WTC11 (cell line): Measurements from ENCODE around the gene COMMD10.

ENCODE experiments used
- GTF2I ChIP-seq: fragments of 250-450 bp; sonication (Bioruptor Pico); conservative IDR thresholded peaks from 2 replicates; pipeline ENCODE4 v1.4.0; 2021; ENCODE audit warnings: mild to moderate bottlenecking
- JUN ChIP-seq: sonication (generic); formaldehyde crosslinking; IDR thresholded peaks from 2 replicates; pipeline ENCODE4 v1.8.0; 2023; ENCODE audit warnings: mild to moderate bottlenecking, missing genetic modification reagents
- NR1H2 ChIP-seq: sonication (generic); formaldehyde crosslinking; IDR thresholded peaks from 2 replicates; pipeline ENCODE4 v1.9.0; 2021; ENCODE audit warnings: mild to moderate bottlenecking, moderate library complexity, missing genetic modification reagents
- OVOL2 ChIP-seq: fragments of 250-450 bp; sonication (Bioruptor Pico); IDR thresholded peaks from 2 replicates; pipeline ENCODE4 v1.9.0; 2021; ENCODE audit warnings: mild to moderate bottlenecking, borderline replicate concordance
- TEAD4 ChIP-seq: sonication (generic); formaldehyde crosslinking; IDR thresholded peaks from 2 replicates; pipeline ENCODE4 v1.8.0; 2022; ENCODE audit warnings: mild to moderate bottlenecking, missing genetic modification reagents
- ZNF416 ChIP-seq: fragments of 250-450 bp; sonication (Bioruptor Pico); IDR thresholded peaks from 2 replicates; pipeline ENCODE4 v1.9.0; 2021; ENCODE audit warnings: mild to moderate bottlenecking, inconsistent platforms
- TF ChIP-seq, protein P1 (sequence below): sonication (generic); formaldehyde crosslinking; IDR thresholded peaks from 2 replicates; pipeline ENCODE4 v1.8.1; 2022; ENCODE audit warnings: low read depth, missing genetic modification reagents, borderline replicate concordance
- TF ChIP-seq, protein P2 (sequence below): sonication (generic); formaldehyde crosslinking; IDR thresholded peaks from 2 replicates; pipeline ENCODE4 v1.8.1; 2023; ENCODE audit warnings: mild to moderate bottlenecking, missing genetic modification reagents, moderate library complexity
- TF ChIP-seq, protein P3 (sequence below): fragments of 200-600 bp; IDR thresholded peaks from 2 replicates; pipeline ENCODE4 v1.8.0; 2022; ENCODE audit warnings: antibody characterized with exemption
- TF ChIP-seq, protein P4 (sequence below): sonication (generic); formaldehyde crosslinking; conservative IDR thresholded peaks from 2 replicates; pipeline ENCODE4 v1.8.1; 2023; ENCODE audit warnings: mild to moderate bottlenecking, low read depth, missing genetic modification reagents, moderate library complexity
- TF ChIP-seq, protein P5 (sequence below): sonication (generic); formaldehyde crosslinking; IDR thresholded peaks from 2 replicates; pipeline ENCODE4 v1.8.1; 2023; ENCODE audit warnings: mild to moderate bottlenecking, missing genetic modification reagents
- TF ChIP-seq, protein P6 (sequence below): sonication (generic); formaldehyde crosslinking; IDR thresholded peaks from 2 replicates; pipeline ENCODE4 v1.8.0; 2022; ENCODE audit warnings: mild to moderate bottlenecking, missing genetic modification reagents
- TF ChIP-seq, protein P7 (sequence below): sonication (generic); formaldehyde crosslinking; conservative IDR thresholded peaks from 2 replicates; pipeline ENCODE4 v1.8.1; 2022; ENCODE audit warnings: mild to moderate bottlenecking, missing genetic modification reagents

DNA sequence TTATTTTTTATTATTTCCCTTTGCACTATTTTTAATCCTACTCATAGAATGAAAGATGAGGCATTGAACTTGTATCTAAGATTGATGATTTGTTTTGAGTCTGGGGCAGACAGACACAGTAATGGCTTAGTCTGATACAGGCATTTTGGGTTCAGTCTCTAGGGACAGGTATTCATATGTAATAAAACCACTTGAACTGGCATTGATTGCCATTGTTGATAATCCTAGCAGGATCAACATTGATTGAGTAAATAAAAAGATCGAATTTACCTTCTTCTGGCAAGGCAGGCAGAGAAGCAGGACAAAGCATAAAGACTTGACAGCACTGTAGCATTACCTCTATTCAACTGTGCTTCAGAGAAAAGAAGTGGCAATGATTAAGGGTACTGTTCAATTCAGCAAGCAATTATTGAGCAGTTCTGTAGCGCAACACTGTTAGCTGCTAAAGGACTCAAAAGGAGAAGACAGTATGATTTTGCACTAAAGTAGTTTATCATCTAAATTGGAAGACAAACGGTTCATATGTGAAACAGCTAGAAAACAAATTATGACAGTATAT is 144.4 kb downstream of the COMMD10 start:
- TF ChIP-seq, protein P1, sequence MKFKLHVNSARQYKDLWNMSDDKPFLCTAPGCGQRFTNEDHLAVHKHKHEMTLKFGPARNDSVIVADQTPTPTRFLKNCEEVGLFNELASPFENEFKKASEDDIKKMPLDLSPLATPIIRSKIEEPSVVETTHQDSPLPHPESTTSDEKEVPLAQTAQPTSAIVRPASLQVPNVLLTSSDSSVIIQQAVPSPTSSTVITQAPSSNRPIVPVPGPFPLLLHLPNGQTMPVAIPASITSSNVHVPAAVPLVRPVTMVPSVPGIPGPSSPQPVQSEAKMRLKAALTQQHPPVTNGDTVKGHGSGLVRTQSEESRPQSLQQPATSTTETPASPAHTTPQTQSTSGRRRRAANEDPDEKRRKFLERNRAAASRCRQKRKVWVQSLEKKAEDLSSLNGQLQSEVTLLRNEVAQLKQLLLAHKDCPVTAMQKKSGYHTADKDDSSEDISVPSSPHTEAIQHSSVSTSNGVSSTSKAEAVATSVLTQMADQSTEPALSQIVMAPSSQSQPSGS (CRISPR knock-in tag): no peak
- TF ChIP-seq JUN (CRISPR knock-in tag) (no peak), ZNF416 (CRISPR knock-in tag) (no peak), TEAD4 (CRISPR knock-in tag) (no peak), NR1H2 (CRISPR knock-in tag) (no peak), OVOL2 (no peak), GTF2I (CRISPR knock-in tag) (no peak)
- TF ChIP-seq, protein P2, sequence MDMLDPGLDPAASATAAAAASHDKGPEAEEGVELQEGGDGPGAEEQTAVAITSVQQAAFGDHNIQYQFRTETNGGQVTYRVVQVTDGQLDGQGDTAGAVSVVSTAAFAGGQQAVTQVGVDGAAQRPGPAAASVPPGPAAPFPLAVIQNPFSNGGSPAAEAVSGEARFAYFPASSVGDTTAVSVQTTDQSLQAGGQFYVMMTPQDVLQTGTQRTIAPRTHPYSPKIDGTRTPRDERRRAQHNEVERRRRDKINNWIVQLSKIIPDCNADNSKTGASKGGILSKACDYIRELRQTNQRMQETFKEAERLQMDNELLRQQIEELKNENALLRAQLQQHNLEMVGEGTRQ: no peak
- TF ChIP-seq, protein P3, sequence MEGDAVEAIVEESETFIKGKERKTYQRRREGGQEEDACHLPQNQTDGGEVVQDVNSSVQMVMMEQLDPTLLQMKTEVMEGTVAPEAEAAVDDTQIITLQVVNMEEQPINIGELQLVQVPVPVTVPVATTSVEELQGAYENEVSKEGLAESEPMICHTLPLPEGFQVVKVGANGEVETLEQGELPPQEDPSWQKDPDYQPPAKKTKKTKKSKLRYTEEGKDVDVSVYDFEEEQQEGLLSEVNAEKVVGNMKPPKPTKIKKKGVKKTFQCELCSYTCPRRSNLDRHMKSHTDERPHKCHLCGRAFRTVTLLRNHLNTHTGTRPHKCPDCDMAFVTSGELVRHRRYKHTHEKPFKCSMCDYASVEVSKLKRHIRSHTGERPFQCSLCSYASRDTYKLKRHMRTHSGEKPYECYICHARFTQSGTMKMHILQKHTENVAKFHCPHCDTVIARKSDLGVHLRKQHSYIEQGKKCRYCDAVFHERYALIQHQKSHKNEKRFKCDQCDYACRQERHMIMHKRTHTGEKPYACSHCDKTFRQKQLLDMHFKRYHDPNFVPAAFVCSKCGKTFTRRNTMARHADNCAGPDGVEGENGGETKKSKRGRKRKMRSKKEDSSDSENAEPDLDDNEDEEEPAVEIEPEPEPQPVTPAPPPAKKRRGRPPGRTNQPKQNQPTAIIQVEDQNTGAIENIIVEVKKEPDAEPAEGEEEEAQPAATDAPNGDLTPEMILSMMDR: no peak
- TF ChIP-seq, protein P4, sequence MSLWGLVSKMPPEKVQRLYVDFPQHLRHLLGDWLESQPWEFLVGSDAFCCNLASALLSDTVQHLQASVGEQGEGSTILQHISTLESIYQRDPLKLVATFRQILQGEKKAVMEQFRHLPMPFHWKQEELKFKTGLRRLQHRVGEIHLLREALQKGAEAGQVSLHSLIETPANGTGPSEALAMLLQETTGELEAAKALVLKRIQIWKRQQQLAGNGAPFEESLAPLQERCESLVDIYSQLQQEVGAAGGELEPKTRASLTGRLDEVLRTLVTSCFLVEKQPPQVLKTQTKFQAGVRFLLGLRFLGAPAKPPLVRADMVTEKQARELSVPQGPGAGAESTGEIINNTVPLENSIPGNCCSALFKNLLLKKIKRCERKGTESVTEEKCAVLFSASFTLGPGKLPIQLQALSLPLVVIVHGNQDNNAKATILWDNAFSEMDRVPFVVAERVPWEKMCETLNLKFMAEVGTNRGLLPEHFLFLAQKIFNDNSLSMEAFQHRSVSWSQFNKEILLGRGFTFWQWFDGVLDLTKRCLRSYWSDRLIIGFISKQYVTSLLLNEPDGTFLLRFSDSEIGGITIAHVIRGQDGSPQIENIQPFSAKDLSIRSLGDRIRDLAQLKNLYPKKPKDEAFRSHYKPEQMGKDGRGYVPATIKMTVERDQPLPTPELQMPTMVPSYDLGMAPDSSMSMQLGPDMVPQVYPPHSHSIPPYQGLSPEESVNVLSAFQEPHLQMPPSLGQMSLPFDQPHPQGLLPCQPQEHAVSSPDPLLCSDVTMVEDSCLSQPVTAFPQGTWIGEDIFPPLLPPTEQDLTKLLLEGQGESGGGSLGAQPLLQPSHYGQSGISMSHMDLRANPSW (CRISPR knock-in tag): no peak
- TF ChIP-seq, protein P5, sequence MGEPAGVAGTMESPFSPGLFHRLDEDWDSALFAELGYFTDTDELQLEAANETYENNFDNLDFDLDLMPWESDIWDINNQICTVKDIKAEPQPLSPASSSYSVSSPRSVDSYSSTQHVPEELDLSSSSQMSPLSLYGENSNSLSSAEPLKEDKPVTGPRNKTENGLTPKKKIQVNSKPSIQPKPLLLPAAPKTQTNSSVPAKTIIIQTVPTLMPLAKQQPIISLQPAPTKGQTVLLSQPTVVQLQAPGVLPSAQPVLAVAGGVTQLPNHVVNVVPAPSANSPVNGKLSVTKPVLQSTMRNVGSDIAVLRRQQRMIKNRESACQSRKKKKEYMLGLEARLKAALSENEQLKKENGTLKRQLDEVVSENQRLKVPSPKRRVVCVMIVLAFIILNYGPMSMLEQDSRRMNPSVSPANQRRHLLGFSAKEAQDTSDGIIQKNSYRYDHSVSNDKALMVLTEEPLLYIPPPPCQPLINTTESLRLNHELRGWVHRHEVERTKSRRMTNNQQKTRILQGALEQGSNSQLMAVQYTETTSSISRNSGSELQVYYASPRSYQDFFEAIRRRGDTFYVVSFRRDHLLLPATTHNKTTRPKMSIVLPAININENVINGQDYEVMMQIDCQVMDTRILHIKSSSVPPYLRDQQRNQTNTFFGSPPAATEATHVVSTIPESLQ: no peak
- TF ChIP-seq, protein P6, sequence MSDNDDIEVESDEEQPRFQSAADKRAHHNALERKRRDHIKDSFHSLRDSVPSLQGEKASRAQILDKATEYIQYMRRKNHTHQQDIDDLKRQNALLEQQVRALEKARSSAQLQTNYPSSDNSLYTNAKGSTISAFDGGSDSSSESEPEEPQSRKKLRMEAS: no peak
- TF ChIP-seq, protein P7, sequence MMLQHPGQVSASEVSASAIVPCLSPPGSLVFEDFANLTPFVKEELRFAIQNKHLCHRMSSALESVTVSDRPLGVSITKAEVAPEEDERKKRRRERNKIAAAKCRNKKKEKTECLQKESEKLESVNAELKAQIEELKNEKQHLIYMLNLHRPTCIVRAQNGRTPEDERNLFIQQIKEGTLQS: no peak
